ENCODE results near the gene CRYZL1.

The CRYZL1 gene

GRCh38 chr21:33567914-33568313, 73.6 kb downstream of the CRYZL1 start:
- Histone ChIP-seq H3K4me1 (peaks cover 0 to 12% (median 0%) of the 10 kb centered on the region in 4 donors), H3K4me3 (no peak overlapping the region), H3K9me3 (no peaks in the 10 kb centered on the region), H3K36me3 (peaks cover 40 to 73% (median 64%) of the 10 kb centered on the region in 3 donors), H3K27ac (no peak overlapping the region), H3K27me3 (no peaks in the 10 kb centered on the region)
- DNase-seq: no peak
- intact Hi-C loops (cut with DNase I; ENCODE audit: low total_unique reads): no loop called here
- TF ChIP-seq CTCF (IDR thresholded peaks at IDR 0.05): no peak

DNA sequence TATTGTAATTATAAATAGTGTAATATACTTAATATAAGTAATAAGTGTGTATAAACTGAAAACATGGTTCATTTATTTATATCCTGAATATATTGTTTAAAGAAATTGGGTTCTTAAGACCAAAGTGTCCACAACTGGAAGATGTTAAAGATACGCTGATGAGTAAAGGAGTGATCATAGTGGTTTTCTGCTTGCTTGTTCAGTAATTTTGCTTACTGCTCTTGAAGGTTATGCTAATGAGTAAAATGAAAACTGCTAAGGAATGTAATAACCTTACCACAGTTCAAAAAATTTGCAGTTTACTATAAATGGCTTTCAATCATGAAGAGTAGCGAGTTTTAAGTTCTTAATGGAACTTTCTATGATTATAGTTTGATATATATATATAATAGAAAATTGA, 75.0 kb downstream of the CRYZL1 start:
- no peak overlapping the region for H3K4me3 ChIP-seq
- TF ChIP-seq CTCF (IDR thresholded peaks at IDR 0.05): no peak
- peaks cover 45 to 67% (median 52%) of the 10 kb centered on the region in 3 donors for H3K36me3 ChIP-seq
- no peaks in the 10 kb centered on the region for H3K4me1 ChIP-seq
- no peaks in the 10 kb centered on the region for H3K27me3 ChIP-seq
- no peak overlapping the region for H3K27ac ChIP-seq
- H3K9me3 ChIP-seq: no peaks in the 10 kb centered on the region
- intact Hi-C loops (cut with DNase I; ENCODE audit: low total_unique reads): no loop called here
- DNase-seq: no peak

- H3K4me1 ChIP-seq: peaks cover 0 to 3% (median 0%) of the 10 kb centered on the region in 4 donors
- intact Hi-C loops (cut with DNase I; ENCODE audit: low total_unique reads): no loop called here
- H3K36me3 ChIP-seq: peaks cover 50 to 72% (median 61%) of the 10 kb centered on the region in 3 donors
Observed at GRCh38 chr21:33562389-33562788, 79.2 kb downstream of the CRYZL1 start.

GRCh38 chr21:33561373-33561772, 80.2 kb downstream of the CRYZL1 start:
- Histone ChIP-seq H3K4me1 (peaks cover 0 to 9% (median 3%) of the 10 kb centered on the region in 4 donors), H3K27ac (no peak overlapping the region), H3K4me3 (no peak overlapping the region), H3K27me3 (no peaks in the 10 kb centered on the region), H3K9me3 (no peaks in the 10 kb centered on the region), H3K36me3 (peaks cover 57 to 75% (median 63%) of the 10 kb centered on the region in 3 donors)
- TF ChIP-seq CTCF (IDR thresholded peaks at IDR 0.05): no peak
- intact Hi-C loops (cut with DNase I; ENCODE audit: low total_unique reads): no loop called here
- no peak for DNase-seq

More at GRCh38 chr21:33562389-33562788, 79.2 kb downstream of the CRYZL1 start:
- Histone ChIP-seq H3K27ac (no peak overlapping the region), H3K4me3 (no peak overlapping the region), H3K9me3 (no peaks in the 10 kb centered on the region), H3K27me3 (no peaks in the 10 kb centered on the region)
- no peak for DNase-seq
- TF ChIP-seq CTCF (IDR thresholded peaks at IDR 0.05): no peak

DNA sequence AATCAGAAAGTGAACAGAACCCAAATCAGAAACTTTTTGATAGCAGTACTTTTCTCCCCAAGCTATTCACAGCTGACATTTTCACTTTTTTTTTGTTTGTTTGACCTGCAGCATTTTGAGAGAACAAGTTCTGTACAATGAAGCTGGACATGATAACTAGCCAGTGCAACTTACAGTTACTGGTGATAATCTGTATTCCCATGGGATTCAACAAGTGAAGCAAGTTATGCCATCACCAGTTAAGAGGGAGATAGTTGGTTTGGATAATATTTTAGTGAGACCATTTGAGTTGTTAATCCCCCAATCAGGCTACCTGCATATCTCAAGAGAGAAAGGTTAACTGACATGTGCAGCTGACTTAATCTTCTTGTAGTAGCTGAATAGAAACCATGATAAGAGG, 80.6 kb downstream of the CRYZL1 start:
- Histone ChIP-seq H3K27me3 (no peaks in the 10 kb centered on the region), H3K4me1 (peaks cover 0 to 13% (median 7%) of the 10 kb centered on the region in 4 donors), H3K27ac (no peak overlapping the region), H3K36me3 (peaks cover 61 to 79% (median 66%) of the 10 kb centered on the region in 3 donors), H3K9me3 (no peaks in the 10 kb centered on the region), H3K4me3 (no peak overlapping the region)
- no peak for DNase-seq
- intact Hi-C loops (cut with DNase I; ENCODE audit: low total_unique reads): no loop called here
- no peak for TF ChIP-seq CTCF (IDR thresholded peaks at IDR 0.05)

DNA sequence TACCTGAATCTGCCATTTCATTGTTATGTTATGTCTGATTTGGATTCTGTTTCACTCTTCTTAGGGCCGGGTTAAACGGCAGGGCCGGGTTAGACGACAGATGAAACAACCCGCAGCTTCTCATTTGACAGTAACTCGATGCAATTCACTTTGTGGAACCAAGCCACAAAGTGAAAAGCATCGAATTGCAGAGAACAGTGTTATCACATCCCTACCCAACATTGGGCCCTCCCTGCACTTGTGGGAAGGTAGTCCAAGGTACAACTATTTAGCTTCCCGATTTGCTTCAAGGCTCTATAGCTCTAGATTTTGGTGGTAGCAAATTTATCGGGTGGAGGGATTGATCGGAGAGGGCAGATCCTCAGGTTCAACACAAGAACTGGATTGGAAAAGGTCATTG, 81.7 kb downstream of the CRYZL1 start:
- no peaks in the 10 kb centered on the region for H3K9me3 ChIP-seq
- intact Hi-C loops (cut with DNase I; ENCODE audit: low total_unique reads): no loop called here
- TF ChIP-seq CTCF (IDR thresholded peaks at IDR 0.05): no peak
- peaks cover 0 to 20% (median 11%) of the 10 kb centered on the region in 4 donors for H3K4me1 ChIP-seq
- no peak for DNase-seq
- H3K27me3 ChIP-seq: no peaks in the 10 kb centered on the region
- H3K4me3 ChIP-seq: no peak overlapping the region
- H3K36me3 ChIP-seq: peaks cover 66 to 86% (median 70%) of the 10 kb centered on the region in 3 donors
- no peak overlapping the region for H3K27ac ChIP-seq

Data from tibial artery (tissue), 4 donors.